Astrocyte (in vitro differentiated cells and primary cell): ENCODE measurements around the gene SNUPN. TPM values are rescaled to one million over a fixed set of nuclear protein-coding genes. Genes with fewer than 3 reads are reported as not detected.

Experiments
- DNase-seq: peaks from one replicate; pipeline ENCODE4 v3.0.0-alpha.2; 2010; ENCODE audit warnings: low read depth
- FAIRE-seq: peaks from 2 replicates; lab custom pipeline; 2011; peaks lifted over from hg19 to GRCh38; lab: Jason Lieb, UNC
- H2AFZ ChIP-seq: 2 replicates; pipeline ENCODE4 v1.6.0; 2012; ENCODE audit warnings: low read depth, low read length, inconsistent platforms
- H3K27ac ChIP-seq: 2 replicates; pipeline ENCODE4 v1.5.1; 2011; ENCODE audit warnings: low read depth, low read length, inconsistent platforms
- H3K27me3 ChIP-seq: 2 replicates; pipeline ENCODE4 v1.6.0; 2011; ENCODE audit warnings: low read length, inconsistent platforms; ENCODE audit not compliant: insufficient read depth
- H3K36me3 ChIP-seq: 2 replicates; pipeline ENCODE4 v1.5.1; 2011; ENCODE audit warnings: low read length, inconsistent platforms; ENCODE audit not compliant: insufficient read depth
- H3K4me1 ChIP-seq: 2 replicates; pipeline ENCODE4 v1.5.1; 2011; ENCODE audit warnings: low read length, inconsistent platforms; ENCODE audit not compliant: insufficient read depth
- H3K4me2 ChIP-seq: 2 replicates; pipeline ENCODE4 v1.6.0; 2012; ENCODE audit warnings: low read length, inconsistent platforms
- H3K4me3 ChIP-seq: 2 replicates; pipeline ENCODE4 v1.5.1; 2011; ENCODE audit warnings: low read depth, mild to moderate bottlenecking, low read length, inconsistent platforms; ENCODE audit not compliant: insufficient read depth
- H3K79me2 ChIP-seq: 2 replicates; pipeline ENCODE4 v1.6.0; 2012; ENCODE audit warnings: mild to moderate bottlenecking, low read length, inconsistent platforms; ENCODE audit not compliant: insufficient read depth
- H3K9ac ChIP-seq: 2 replicates; pipeline ENCODE4 v1.6.0; 2012; ENCODE audit warnings: mild to moderate bottlenecking, low read length, inconsistent platforms
- H3K9me3 ChIP-seq: 2 replicates; pipeline ENCODE4 v1.5.1; 2012; ENCODE audit warnings: low read depth, mild to moderate bottlenecking, low read length, inconsistent platforms; ENCODE audit not compliant: insufficient read depth
- H4K20me1 ChIP-seq: 2 replicates; pipeline ENCODE4 v1.6.0; 2012; ENCODE audit warnings: low read length, inconsistent platforms; ENCODE audit not compliant: insufficient read depth
- H3K27ac Mint-ChIP-seq: one replicate; pipeline ENCODE4 v1.8.0; 2021; ENCODE audit warnings: mild to moderate bottlenecking, mixed read lengths; ENCODE audit not compliant: unreplicated experiment
- H3K27me3 Mint-ChIP-seq: one replicate; pipeline ENCODE4 v1.8.0; 2021; ENCODE audit warnings: low read depth, mixed read lengths; ENCODE audit not compliant: unreplicated experiment
- H3K36me3 Mint-ChIP-seq: one replicate; pipeline ENCODE4 v1.8.0; 2021; ENCODE audit warnings: low read depth, mixed read lengths; ENCODE audit not compliant: unreplicated experiment
- H3K4me1 Mint-ChIP-seq: one replicate; pipeline ENCODE4 v1.8.0; 2021; ENCODE audit warnings: low read depth, mixed read lengths; ENCODE audit not compliant: unreplicated experiment
- H3K4me3 Mint-ChIP-seq: one replicate; pipeline ENCODE4 v1.8.0; 2021; ENCODE audit warnings: mild to moderate bottlenecking, moderate library complexity, mixed read lengths; ENCODE audit not compliant: unreplicated experiment
- H3K9me3 Mint-ChIP-seq: one replicate; pipeline ENCODE4 v1.8.0; 2021; ENCODE audit warnings: mild to moderate bottlenecking, mixed read lengths; ENCODE audit not compliant: unreplicated experiment
- EZH2 ChIP-seq: IDR thresholded peaks from 2 replicates; pipeline ENCODE4 v1.6.1; 2012; ENCODE audit warnings: mild to moderate bottlenecking, low read length, inconsistent platforms; ENCODE audit not compliant: insufficient read depth
- total RNA-seq: library from RNA; stranded (reverse); gene quantifications from 2 replicates; pipeline ENCODE4 v1.2.1, GENCODE V29; 2021
- TF ChIP-seq, protein P1 (sequence below): IDR thresholded peaks from 2 replicates; pipeline ENCODE4 v1.5.1; 2011; ENCODE audit warnings: low read depth, mild to moderate bottlenecking, inconsistent platforms, low read length, moderate library complexity; ENCODE audit not compliant: insufficient read depth

Gene SNUPN
- total RNA-seq, 1 donor from 2014 or later: 15.9 TPM

DNA sequence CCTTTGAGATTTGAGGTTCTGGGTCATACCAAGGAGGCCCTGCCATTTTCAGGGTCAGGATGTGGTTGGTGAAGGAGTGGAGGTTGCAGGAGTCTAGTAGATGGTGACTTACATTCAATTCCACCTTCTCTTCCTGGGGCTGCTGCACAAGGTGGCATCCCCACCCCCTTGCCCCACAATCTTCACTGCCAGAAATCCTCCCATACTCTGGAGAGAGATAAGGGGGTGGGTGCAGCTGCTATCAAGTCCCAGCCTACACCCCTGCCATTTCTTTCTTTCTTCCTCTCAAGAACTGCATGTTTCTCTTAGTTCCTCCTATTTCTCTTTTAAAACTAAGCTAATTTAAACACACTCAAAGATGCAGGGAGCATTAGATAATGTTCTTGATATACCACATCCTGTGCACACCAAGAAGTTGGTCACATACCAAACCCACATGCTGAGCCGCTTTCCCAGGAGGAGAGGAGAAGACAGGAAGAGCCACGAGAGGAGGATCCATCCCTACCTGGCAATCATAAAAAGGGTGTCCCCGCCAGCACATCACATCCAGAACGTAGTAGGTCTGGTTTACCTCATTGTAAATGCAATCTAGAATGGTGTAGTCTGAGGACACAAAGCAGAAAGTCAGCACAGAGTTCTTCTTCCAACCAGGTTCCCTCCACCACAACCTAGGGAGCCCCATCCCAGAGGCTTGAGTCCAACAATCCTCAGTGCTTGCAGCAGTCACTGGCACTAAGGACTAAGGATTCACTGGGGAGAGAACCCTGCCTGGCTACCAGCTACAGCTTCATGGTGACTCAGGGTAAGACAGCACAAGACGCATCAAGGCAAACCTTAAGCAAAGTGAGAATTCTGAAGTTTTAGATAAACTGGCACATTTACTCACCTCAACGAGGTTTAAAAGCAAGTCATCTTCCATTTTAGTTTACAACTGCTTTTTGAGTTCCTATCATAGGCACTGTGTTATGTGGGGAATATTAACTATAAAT is 18.5 kb downstream of the SNUPN start:
- H3K27me3 ChIP-seq: no peaks in the 10 kb centered on the region
- peaks cover 24% of the 10 kb centered on the region for H3K36me3 Mint-ChIP-seq
- peak overlapping the region; percentile 62 for H3K27ac Mint-ChIP-seq
- no peak overlapping the region for H2AFZ ChIP-seq
- no peak overlapping the region for H3K4me3 Mint-ChIP-seq
- no peak for TF ChIP-seq EZH2
- TF ChIP-seq, protein P1, sequence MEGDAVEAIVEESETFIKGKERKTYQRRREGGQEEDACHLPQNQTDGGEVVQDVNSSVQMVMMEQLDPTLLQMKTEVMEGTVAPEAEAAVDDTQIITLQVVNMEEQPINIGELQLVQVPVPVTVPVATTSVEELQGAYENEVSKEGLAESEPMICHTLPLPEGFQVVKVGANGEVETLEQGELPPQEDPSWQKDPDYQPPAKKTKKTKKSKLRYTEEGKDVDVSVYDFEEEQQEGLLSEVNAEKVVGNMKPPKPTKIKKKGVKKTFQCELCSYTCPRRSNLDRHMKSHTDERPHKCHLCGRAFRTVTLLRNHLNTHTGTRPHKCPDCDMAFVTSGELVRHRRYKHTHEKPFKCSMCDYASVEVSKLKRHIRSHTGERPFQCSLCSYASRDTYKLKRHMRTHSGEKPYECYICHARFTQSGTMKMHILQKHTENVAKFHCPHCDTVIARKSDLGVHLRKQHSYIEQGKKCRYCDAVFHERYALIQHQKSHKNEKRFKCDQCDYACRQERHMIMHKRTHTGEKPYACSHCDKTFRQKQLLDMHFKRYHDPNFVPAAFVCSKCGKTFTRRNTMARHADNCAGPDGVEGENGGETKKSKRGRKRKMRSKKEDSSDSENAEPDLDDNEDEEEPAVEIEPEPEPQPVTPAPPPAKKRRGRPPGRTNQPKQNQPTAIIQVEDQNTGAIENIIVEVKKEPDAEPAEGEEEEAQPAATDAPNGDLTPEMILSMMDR: no peak
- no peaks in the 10 kb centered on the region for H3K9me3 ChIP-seq
- FAIRE-seq (no peak), DNase-seq (peak; percentile 65)
- peaks cover 12% of the 10 kb centered on the region for H3K4me1 ChIP-seq
- H4K20me1 ChIP-seq: no peaks in the 10 kb centered on the region
- H3K27me3 Mint-ChIP-seq: no peaks in the 10 kb centered on the region
- H3K9ac ChIP-seq: no peak overlapping the region
- peak overlapping the region; percentile 12 for H3K27ac ChIP-seq
- H3K4me1 Mint-ChIP-seq: peaks cover 15% of the 10 kb centered on the region
- peaks cover 15% of the 10 kb centered on the region for H3K36me3 ChIP-seq
- H3K4me2 ChIP-seq: peak overlapping the region; percentile 33
- no peaks in the 10 kb centered on the region for H3K9me3 Mint-ChIP-seq
- no peak overlapping the region for H3K4me3 ChIP-seq
- no peaks in the 10 kb centered on the region for H3K79me2 ChIP-seq

GRCh38 chr15:75606026-75606425 is 19.5 kb downstream of the SNUPN start:
- FAIRE-seq: no peak
- H3K36me3 Mint-ChIP-seq: peaks cover 28% of the 10 kb centered on the region

More at GRCh38 chr15:75606026-75606425, 19.5 kb downstream of the SNUPN start:
- H3K27me3 ChIP-seq: no peaks in the 10 kb centered on the region
- H4K20me1 ChIP-seq: no peaks in the 10 kb centered on the region
- no peak overlapping the region for H3K4me3 ChIP-seq
- H3K9ac ChIP-seq: no peak overlapping the region
- peaks cover 16% of the 10 kb centered on the region for H3K36me3 ChIP-seq
- Mint-ChIP-seq H3K9me3 (no peaks in the 10 kb centered on the region), H3K4me3 (no peak overlapping the region), H3K4me1 (peaks cover 15% of the 10 kb centered on the region), H3K27me3 (no peaks in the 10 kb centered on the region), H3K27ac (no peak overlapping the region)
- no peak overlapping the region for H3K27ac ChIP-seq
- no peak for DNase-seq
- H3K4me1 ChIP-seq: peaks cover 12% of the 10 kb centered on the region
- no peak overlapping the region for H2AFZ ChIP-seq
- H3K9me3 ChIP-seq: no peaks in the 10 kb centered on the region
- H3K4me2 ChIP-seq: peak overlapping the region; percentile 33
- TF ChIP-seq, protein P1: no peak
- no peak for TF ChIP-seq EZH2
- no peaks in the 10 kb centered on the region for H3K79me2 ChIP-seq
